Right ventricle myocardium superior (tissue), 1 donor: ENCODE data around the gene PCDHAC1. TPM values are rescaled to one million over a fixed set of nuclear protein-coding genes. Genes with fewer than 3 reads are reported as not detected.

Experiments
- ATAC-seq: fragments of 200-7000 bp; cut with Tn5 transposase; one replicate; pipeline ENCODE4 v1.9.1; 2020; ENCODE audit warnings: mild to moderate bottlenecking; ENCODE audit not compliant: poor library complexity
- DNase-seq: peaks from one replicate; pipeline ENCODE4 v3.0.0-alpha.2; 2020
- intact Hi-C: fragments of 100-400 bp; cut with DNase I; formaldehyde crosslinking; loops from one replicate; pipeline ENCODE4 v1.11.2; 2022
- total RNA-seq: library from RNA; stranded (reverse); fragmentation: NEBNext Ultra II Directional; extraction: Animal tissue kit (Norgen Biotek cat#: 25700); gene quantifications from one replicate; pipeline ENCODE4 v1.2.1, GENCODE V29; 2021
- donor health status: DM: no; HTN: yes; CAD: no; lungs with severe emphysema.

Gene PCDHAC1
- total RNA-seq, 1 donor from 2014 or later, result 0.13 TPM

GRCh38 chr5:140964356-140964755 lies 38.3 kb downstream of the PCDHAC1 start:
- ATAC-seq, result no peak
- intact Hi-C loops, result no loop called here

GRCh38 chr5:140965905-140966292 lies 39.8 kb downstream of the PCDHAC1 start:
- ATAC-seq, result no peak
- intact Hi-C loops, result no loop called here

More at GRCh38 chr5:140964356-140964755, 38.3 kb downstream of the PCDHAC1 start:
- no peak for DNase-seq

GRCh38 chr5:140966293-140967225 lies 40.5 kb downstream of the PCDHAC1 start, which contains the start of gene PCDHAC2:
Gene PCDHAC2 (plus strand): TSS chr5:140966476. CDS start chr5:140966767, 291 bp downstream.
- intact Hi-C loops, result no loop called here
- DNase-seq (peak; percentile 46), ATAC-seq (peak; percentile 64)

More at GRCh38 chr5:140965905-140966292, 39.8 kb downstream of the PCDHAC1 start:
- DNase-seq, result no peak

- DNase-seq (no peak), ATAC-seq (no peak)
- intact Hi-C loops, result no loop called here
Measured at GRCh38 chr5:140967226-140967893, 41.3 kb downstream of the PCDHAC1 start.

GRCh38 chr5:140969880-140970279 lies 43.8 kb downstream of the PCDHAC1 start:
- DNase-seq, result no peak
- intact Hi-C loops, result no loop called here
- no peak for ATAC-seq

- intact Hi-C loops, result no loop called here
- DNase-seq, result no peak
- no peak for ATAC-seq
Measured at GRCh38 chr5:140973550-140973949, 47.5 kb downstream of the PCDHAC1 start.

GRCh38 chr5:140977003-140977402 lies 50.9 kb downstream of the PCDHAC1 start:
- no peak for ATAC-seq
- DNase-seq, result no peak
- intact Hi-C loops, result no loop called here

- intact Hi-C loops, result no loop called here
- ATAC-seq (no peak), DNase-seq (no peak)
Measured at GRCh38 chr5:140978260-140978659, 52.2 kb downstream of the PCDHAC1 start.

GRCh38 chr5:140978983-140979382 lies 52.9 kb downstream of the PCDHAC1 start:
- DNase-seq (no peak), ATAC-seq (no peak)
- intact Hi-C loops, result no loop called here

Other genes starting within 250 kb of the PCDHAC1 start
- 33.4 TPM for gene HARS1, start 234.9 kb upstream of the PCDHAC1 start, total RNA-seq
- gene HARS2, start 234.8 kb upstream of the PCDHAC1 start, total RNA-seq, result 25.2 TPM
- 29.6 TPM for gene ZMAT2, start 225.9 kb upstream of the PCDHAC1 start, total RNA-seq
- gene PCDHA1, start 140.2 kb upstream of the PCDHAC1 start, total RNA-seq, result not detected
- gene PCDHA2, start 131.4 kb upstream of the PCDHAC1 start, total RNA-seq, result not detected
- not detected for gene PCDHA3, start 125.2 kb upstream of the PCDHAC1 start, total RNA-seq
- not detected for gene PCDHA4, start 119.2 kb upstream of the PCDHAC1 start, total RNA-seq
- not detected for gene PCDHA5, start 104.7 kb upstream of the PCDHAC1 start, total RNA-seq
- gene PCDHA6, start 98.3 kb upstream of the PCDHAC1 start, total RNA-seq, result not detected
- not detected for gene PCDHA7, start 92.0 kb upstream of the PCDHAC1 start, total RNA-seq
- gene PCDHA8, start 85.1 kb upstream of the PCDHAC1 start, total RNA-seq, result not detected
- gene PCDHA9, start 77.9 kb upstream of the PCDHAC1 start, total RNA-seq, result not detected
- 0.05 TPM for gene PCDHA10, start 70.4 kb upstream of the PCDHAC1 start, total RNA-seq
- gene PCDHA11, start 57.3 kb upstream of the PCDHAC1 start, total RNA-seq, result not detected
- not detected for gene PCDHA12, start 51.0 kb upstream of the PCDHAC1 start, total RNA-seq
- not detected for gene PCDHA13, start 44.2 kb upstream of the PCDHAC1 start, total RNA-seq
- 0.48 TPM for gene PCDHAC2, start 40.2 kb downstream of the PCDHAC1 start, total RNA-seq
- gene PCDHB1, start 125.1 kb downstream of the PCDHAC1 start, total RNA-seq, result not detected
- gene PCDHB2, start 168.3 kb downstream of the PCDHAC1 start, total RNA-seq, result 2.0 TPM
- 1.4 TPM for gene PCDHB3, start 174.2 kb downstream of the PCDHAC1 start, total RNA-seq
- 1.7 TPM for gene PCDHB4, start 195.5 kb downstream of the PCDHAC1 start, total RNA-seq
- 1.3 TPM for gene PCDHB5, start 208.9 kb downstream of the PCDHAC1 start, total RNA-seq
- 0.35 TPM for gene PCDHB6, start 223.8 kb downstream of the PCDHAC1 start, total RNA-seq
- gene PCDHB7, start 246.3 kb downstream of the PCDHAC1 start, total RNA-seq, result 0.62 TPM